GM12878 (cell line): ENCODE data around the gene SEC31A. TPM values are rescaled to one million over a fixed set of nuclear protein-coding genes. Genes with fewer than 3 reads are reported as not detected.

Experiments
- CBX5 ChIP-seq: sonication (generic); IDR thresholded peaks from 2 replicates; pipeline ENCODE4 v1.6.1; 2016; ENCODE audit warnings: low read depth, moderate library complexity, mild to moderate bottlenecking, inconsistent platforms
- CHD1 ChIP-seq: IDR thresholded peaks from 2 replicates; pipeline ENCODE4 v1.6.1; 2012; ENCODE audit warnings: low read depth, low read length, improper control_type of control experiment
- CREB1 ChIP-seq: IDR thresholded peaks from 2 replicates; pipeline ENCODE4 v1.6.1; 2012; ENCODE audit warnings: low read depth, mild to moderate bottlenecking, inconsistent platforms
- ETV6 ChIP-seq, 2 experiments: fragments of 450-650 bp in 1 of 2; IDR thresholded peaks in 1 of 2; conservative IDR thresholded peaks in 1 of 2; 2 replicates each; pipeline ENCODE4 v1.6.1; 2014; ENCODE audit warnings: antibody characterized with exemption in 1 of 2, borderline replicate concordance in 1 of 2, low read depth in 1 of 2, mild to moderate bottlenecking in 1 of 2, moderate library complexity in 1 of 2
- FOXK2 ChIP-seq: fragments of 450-650 bp; IDR thresholded peaks from 2 replicates; pipeline ENCODE4 v1.6.1; 2017; ENCODE audit warnings: mild to moderate bottlenecking, moderate library complexity
- JUNB ChIP-seq: IDR thresholded peaks from 2 replicates; pipeline ENCODE4 v1.6.1; 2016; ENCODE audit warnings: antibody characterized with exemption, mild to moderate bottlenecking
- KAT2A ChIP-seq: conservative IDR thresholded peaks from 2 replicates; pipeline ENCODE4 v1.6.1; 2011; ENCODE audit warnings: low read depth, low read length; ENCODE audit not compliant: control insufficient read depth
- KDM1A ChIP-seq: fragments of 200-600 bp; sonication (generic); IDR thresholded peaks from 2 replicates; pipeline ENCODE4 v1.6.1; 2016; ENCODE audit warnings: borderline replicate concordance
- MEF2B ChIP-seq: fragments of 450-650 bp; IDR thresholded peaks from 2 replicates; pipeline ENCODE4 v1.6.1; 2018; ENCODE audit warnings: mild to moderate bottlenecking, moderate library complexity; ENCODE audit not compliant: partially characterized antibody, poor library complexity, severe bottlenecking
- MYC ChIP-seq: IDR thresholded peaks from 2 replicates; pipeline ENCODE4 v1.6.1; 2011; ENCODE audit warnings: mild to moderate bottlenecking, low read length, moderate library complexity, inconsistent platforms; ENCODE audit not compliant: insufficient read depth, insufficient replicate concordance, insufficient read length, severe bottlenecking
- NFXL1 ChIP-seq: fragments of 450-650 bp; IDR thresholded peaks from 2 replicates; pipeline ENCODE4 v1.6.1; 2017; ENCODE audit warnings: antibody characterized with exemption, mild to moderate bottlenecking, borderline replicate concordance
- NR2C2 ChIP-seq: IDR thresholded peaks from 2 replicates; pipeline ENCODE4 v1.6.1; 2011; ENCODE audit warnings: borderline replicate concordance, low read depth; ENCODE audit not compliant: control insufficient read depth, insufficient read length
- NR2F1 ChIP-seq: fragments of 450-650 bp; conservative IDR thresholded peaks from 2 replicates; pipeline ENCODE4 v1.6.1; 2017; ENCODE audit warnings: mild to moderate bottlenecking
- PKNOX1 ChIP-seq: fragments of 450-650 bp; IDR thresholded peaks from 2 replicates; pipeline ENCODE4 v1.6.1; 2016; ENCODE audit warnings: mild to moderate bottlenecking
- RB1 ChIP-seq: fragments of 450-650 bp; formaldehyde crosslinking; IDR thresholded peaks from 2 replicates; pipeline ENCODE4 v1.6.1; 2017; ENCODE audit warnings: mild to moderate bottlenecking, borderline replicate concordance
- SUPT20H ChIP-seq: IDR thresholded peaks from 2 replicates; pipeline ENCODE4 v1.6.1; 2011; ENCODE audit warnings: low read depth, mild to moderate bottlenecking, low read length, moderate library complexity, borderline replicate concordance; ENCODE audit not compliant: control insufficient read depth
- ZBED1 ChIP-seq: IDR thresholded peaks from 2 replicates; pipeline ENCODE4 v1.6.1; 2016; ENCODE audit warnings: borderline replicate concordance
- ZBTB4 ChIP-seq: fragments of 450-650 bp; formaldehyde crosslinking; IDR thresholded peaks from 2 replicates; pipeline ENCODE4 v1.4.0; 2022; ENCODE audit warnings: mild to moderate bottlenecking, moderate library complexity
- ZBTB40 ChIP-seq: fragments of 450-650 bp; IDR thresholded peaks from 2 replicates; pipeline ENCODE4 v1.6.1; 2016; ENCODE audit warnings: mild to moderate bottlenecking, moderate library complexity, borderline replicate concordance
- ZSCAN29 ChIP-seq: fragments of 450-650 bp; IDR thresholded peaks from 2 replicates; pipeline ENCODE4 v1.6.1; 2017; ENCODE audit warnings: mild to moderate bottlenecking, moderate library complexity
- polyA plus RNA-seq, 11 experiments: library from polyadenylated mRNA; depleted of rRNA in 4 of 11; unstranded in 6 of 11; stranded (reverse) in 5 of 11; fragments of >200 nt; fragmentation: Nextera tagmentation in 4 of 11; fragmentation: Illumina TruSeq in 1 of 11; extraction: Ambion mirVana in 4 of 11; extraction: Trizol in 1 of 11; gene quantifications; 1 replicate in 1 of 11; 2 replicates in 10 of 11; pipeline versions ENCODE4 v1.2.1 to v1.2.3, GENCODE V29; 2011 to 2016; ENCODE audit warnings: inconsistent platforms in 2 of 11, missing spikeins in 2 of 11, low read depth in 1 of 11
- total RNA-seq, 4 experiments: library from RNA; depleted of rRNA in 3 of 4; stranded (reverse); fragments of >200 nt in 3 of 4; fragmentation: Illumina TruSeq in 1 of 4; extraction: Trizol in 1 of 4; gene quantifications; 2 replicates each; pipeline versions ENCODE4 v1.2.1 to v1.2.3, GENCODE V29; 2013 to 2021

SEC31A gene
- total and polyA plus RNA-seq, 10 of the 15 experiments (the other 5 are each of a cell fraction or from before 2014, with no cell fraction given): 74.6 to 171 (median 129) TPM

GRCh38 chr4:82900411-82901182, 9.6 kb upstream of the SEC31A start, which contains the start of gene THAP9 (continued):
- TF ChIP-seq ZBTB40: peak; percentile 77; the same call in 1 of the 2 replicates
- peak; percentile 41 for TF ChIP-seq ZBED1
- peak; percentile 3 for TF ChIP-seq MYC
- no peak; the same call in 1 of the 2 replicates for TF ChIP-seq JUNB
- peak; percentile 93 for TF ChIP-seq PKNOX1
- TF ChIP-seq NR2F1: peak; percentile 96
- peak; percentile 97 for TF ChIP-seq CREB1
- peak; percentile 84; the same call in 1 of the 2 replicates for TF ChIP-seq RB1
- TF ChIP-seq NR2C2: no peak
- 0 out of 2 replicates have a peak, but pooled peaks have one; percentile 62 for TF ChIP-seq CBX5
- TF ChIP-seq ETV6 (conservative IDR thresholded peaks at IDR 0.05 in 1 of 2, IDR thresholded peaks at IDR 0.05 in 1 of 2; ENCODE audit: borderline replicate concordance in 1 of 2, low read depth in 1 of 2): peak in 1 of 2 experiments; percentile 45; a peak in 1 of 4 replicates
- no peak for TF ChIP-seq NFXL1
- 0 out of 2 replicates have a peak, but pooled peaks have one; percentile 60 for TF ChIP-seq CHD1
- TF ChIP-seq ZSCAN29: peak; percentile 96
- TF ChIP-seq KAT2A: no peak
- peak; percentile 54 for TF ChIP-seq MEF2B
- no peak for TF ChIP-seq ZBTB4 (CRISPR knock-in tag)
- TF ChIP-seq SUPT20H: no peak
- TF ChIP-seq FOXK2: no peak
- no peak for TF ChIP-seq KDM1A
